ENCODE measurements around the gene SNX25. TPM values are rescaled to one million over a fixed set of nuclear protein-coding genes. Genes with fewer than 3 reads are reported as not detected.
"Not testable (repeated sequence)": the region's sequence is repeated elsewhere in the genome, so short reads cannot be mapped to it uniquely, and the experiment has no call there.

Gene SNX25
- total RNA-seq, 1 donor from 2014 or later = 13.0 TPM

GRCh38 chr4:185201977-185202962, 7.1 kb upstream of the SNX25 start:
- H3K4me1 ChIP-seq = peaks cover 28% of the 10 kb centered on the region
- H3K9me3 ChIP-seq = no peaks in the 10 kb centered on the region
- H3K4me3 ChIP-seq = no peak overlapping the region
- intact Hi-C loops (cut with DNase I) = loop anchor here (10.0 kb wide), 1 partner anchor 193 kb away; the partner anchor contains the start of genes ANKRD37 and LRP2BP
- H3K27me3 ChIP-seq = no peaks in the 10 kb centered on the region
- TF ChIP-seq CTCF (IDR thresholded peaks at IDR 0.05) (no peak), POLR2AphosphoS5 (IDR thresholded peaks at IDR 0.05; ENCODE audit: insufficient read depth in 1 of 2, low read depth in 1 of 2) (no peak), POLR2A (IDR thresholded peaks at IDR 0.05) (no peak)
- H3K27ac ChIP-seq = peak overlapping the region; percentile 98
- no peaks in the 10 kb centered on the region for H3K36me3 ChIP-seq
- DNase-seq (ENCODE audit: extremely low spot score in 2 of 2) = no peak

GRCh38 chr4:185202984-185203485, 6.4 kb upstream of the SNX25 start:
- Histone ChIP-seq H3K4me1 (peaks cover 28% of the 10 kb centered on the region), H3K27me3 (no peaks in the 10 kb centered on the region), H3K4me3 (peak overlapping the region; percentile 82 to 94), H3K9me3 (no peaks in the 10 kb centered on the region), H3K27ac (peak overlapping the region; percentile 98), H3K36me3 (no peaks in the 10 kb centered on the region)
- intact Hi-C loops (cut with DNase I) = loop anchor here (10.0 kb wide), 1 partner anchor 192 kb away; the partner anchor contains the start of genes ANKRD37 and LRP2BP
- no peak for TF ChIP-seq POLR2AphosphoS5 (IDR thresholded peaks at IDR 0.05; ENCODE audit: insufficient read depth in 1 of 2, low read depth in 1 of 2)
- DNase-seq (ENCODE audit: extremely low spot score in 2 of 2) = no peak

- DNase-seq (ENCODE audit: extremely low spot score in 2 of 2) = no peak
- no peaks in the 10 kb centered on the region for H3K27me3 ChIP-seq
- peak within 1 kb of the TSS; percentile 98 for H3K27ac ChIP-seq
- peaks cover 30% of the 10 kb centered on the region for H3K4me1 ChIP-seq
- TF ChIP-seq POLR2AphosphoS5 (IDR thresholded peaks at IDR 0.05; ENCODE audit: insufficient read depth in 1 of 2, low read depth in 1 of 2) (peak in 1 of 2 donors; percentile 22), CTCF (IDR thresholded peaks at IDR 0.05) (no peak), POLR2A (IDR thresholded peaks at IDR 0.05) (peak in 1 of 2 donors; percentile 77)
- H3K36me3 ChIP-seq = no peaks in the 10 kb centered on the region
- H3K4me3 ChIP-seq = peak within 1 kb of the TSS; percentile 82 to 94
- no peaks in the 10 kb centered on the region for H3K9me3 ChIP-seq
- intact Hi-C loops (cut with DNase I) = loop anchor here (10.0 kb wide), 1 partner anchor 191 kb away; the partner anchor contains the start of genes ANKRD37 and LRP2BP
Measured at GRCh38 chr4:185203486-185204237, 5.7 kb upstream of the SNX25 start, which contains the start of gene CFAP97. Gene CFAP97, minus strand, starts transcription at chr4:185204000. Its CDS starts 12,804 bp downstream, at chr4:185191196.

GRCh38 chr4:185204238-185204910, 5.0 kb upstream of the SNX25 start:
- H3K4me1 ChIP-seq = peaks cover 36% of the 10 kb centered on the region
- TF ChIP-seq POLR2A (IDR thresholded peaks at IDR 0.05) (no peak), POLR2AphosphoS5 (IDR thresholded peaks at IDR 0.05; ENCODE audit: insufficient read depth in 1 of 2, low read depth in 1 of 2) (no peak), CTCF (IDR thresholded peaks at IDR 0.05) (no peak)
- H3K36me3 ChIP-seq = no peaks in the 10 kb centered on the region
- H3K9me3 ChIP-seq = no peaks in the 10 kb centered on the region
- H3K27ac ChIP-seq = peak overlapping the region; percentile 98
- H3K27me3 ChIP-seq = no peaks in the 10 kb centered on the region
- H3K4me3 ChIP-seq = peak overlapping the region; percentile 82 to 94
- intact Hi-C loops (cut with DNase I) = loop anchor here (10.0 kb wide), 1 partner anchor 190 kb away; the partner anchor contains the start of genes ANKRD37 and LRP2BP
- DNase-seq (ENCODE audit: extremely low spot score in 2 of 2) = no peak

GRCh38 chr4:185205073-185205472, 4.3 kb upstream of the SNX25 start:
- peaks cover 36% of the 10 kb centered on the region for H3K4me1 ChIP-seq
- H3K36me3 ChIP-seq; DNase-seq (ENCODE audit: extremely low spot score in 2 of 2); H3K27me3 ChIP-seq; H3K4me3 ChIP-seq; H3K9me3 ChIP-seq: not testable (repeated sequence)
- intact Hi-C loops (cut with DNase I) = loop anchor here (5.0 to 10.0 kb wide), 2 partner anchors 190 to 1698 kb away; partner anchors contain the start of genes ANKRD37, ING2 and LRP2BP
- H3K27ac ChIP-seq = peak overlapping the region; percentile 98

Measured in vagina (tissue), 2 donors.